HG02973 (cell line): ENCODE results near the gene BRME1.
A peak's percentile ranks its signal among the peaks of the same experiment; 100 is the strongest.
"Not testable (repeated sequence)": the region's sequence is repeated elsewhere in the genome, so short reads cannot be mapped to it uniquely, and the experiment has no call there.

Experiments used
- ATAC-seq: cut with Tn5 transposase; IDR thresholded peaks from one replicate; pipeline ENCODE4 v1.9.1; 2021; ENCODE audit warnings: moderate library complexity; ENCODE audit not compliant: unreplicated experiment

Gene BRME1

DNA sequence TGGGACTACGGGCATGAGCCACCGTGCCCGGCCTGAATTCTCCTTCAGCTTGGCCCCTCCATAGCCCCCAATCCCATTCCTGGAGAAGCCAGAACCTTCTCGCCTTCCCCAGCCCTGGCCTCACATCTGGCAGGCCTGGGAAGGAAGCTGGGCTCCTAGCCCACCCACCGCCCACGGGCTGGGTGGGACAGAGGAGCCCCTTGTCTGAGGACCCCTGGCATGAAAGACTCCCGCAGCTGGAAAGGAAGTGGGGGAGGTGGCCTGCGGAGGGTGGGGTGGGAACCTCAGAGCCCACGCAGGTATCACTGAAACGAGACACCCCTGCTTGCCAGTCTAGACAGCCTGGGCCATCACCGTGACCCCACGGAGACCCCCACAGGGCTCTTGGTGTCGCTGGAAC, 36.6 kb downstream of the BRME1 start:
- no peak for ATAC-seq

DNA sequence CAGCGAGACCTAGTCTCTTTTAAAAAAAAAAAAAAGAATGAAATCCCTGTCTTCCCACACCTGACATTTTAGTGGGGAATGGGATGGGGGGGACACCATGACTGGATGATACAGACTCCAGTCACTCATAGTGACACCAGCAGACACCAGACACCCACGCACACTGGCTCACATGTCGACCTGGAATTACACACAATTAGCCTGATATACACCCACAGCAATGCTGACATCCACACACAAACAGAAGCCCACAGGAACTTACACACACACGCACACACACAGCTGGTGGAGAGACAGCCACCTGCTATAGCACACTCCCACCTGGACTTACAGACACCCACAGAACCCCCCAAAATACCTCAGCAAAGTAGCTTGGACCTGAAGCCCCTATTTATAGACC, 37.3 kb downstream of the BRME1 start:
- no peak for ATAC-seq

DNA sequence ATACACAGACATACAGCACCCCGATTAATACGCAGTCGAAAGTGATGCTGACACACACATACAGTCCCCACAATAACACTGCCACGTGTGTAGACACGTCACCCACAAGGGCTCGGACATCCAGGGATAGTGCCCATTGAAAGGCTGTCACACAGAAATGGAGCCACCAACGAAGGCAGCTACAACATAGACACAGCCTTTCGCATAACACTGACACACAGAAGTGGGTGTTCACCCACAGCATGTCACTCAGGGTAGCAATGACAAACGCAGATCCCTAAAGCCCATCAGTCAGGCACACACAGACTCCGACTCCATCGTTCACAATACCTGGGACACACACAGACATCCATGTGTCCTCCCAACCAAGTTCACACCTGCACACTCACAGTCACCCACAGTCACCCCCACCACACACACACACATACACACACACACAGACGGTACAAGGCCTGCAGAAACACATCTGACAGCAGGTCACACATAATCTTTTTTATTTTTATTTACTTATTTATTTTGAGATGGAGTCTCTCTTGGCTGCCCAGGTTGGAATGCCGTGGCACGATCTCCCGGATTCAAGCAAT, 39.4 kb downstream of the BRME1 start:
- no peak for ATAC-seq

DNA sequence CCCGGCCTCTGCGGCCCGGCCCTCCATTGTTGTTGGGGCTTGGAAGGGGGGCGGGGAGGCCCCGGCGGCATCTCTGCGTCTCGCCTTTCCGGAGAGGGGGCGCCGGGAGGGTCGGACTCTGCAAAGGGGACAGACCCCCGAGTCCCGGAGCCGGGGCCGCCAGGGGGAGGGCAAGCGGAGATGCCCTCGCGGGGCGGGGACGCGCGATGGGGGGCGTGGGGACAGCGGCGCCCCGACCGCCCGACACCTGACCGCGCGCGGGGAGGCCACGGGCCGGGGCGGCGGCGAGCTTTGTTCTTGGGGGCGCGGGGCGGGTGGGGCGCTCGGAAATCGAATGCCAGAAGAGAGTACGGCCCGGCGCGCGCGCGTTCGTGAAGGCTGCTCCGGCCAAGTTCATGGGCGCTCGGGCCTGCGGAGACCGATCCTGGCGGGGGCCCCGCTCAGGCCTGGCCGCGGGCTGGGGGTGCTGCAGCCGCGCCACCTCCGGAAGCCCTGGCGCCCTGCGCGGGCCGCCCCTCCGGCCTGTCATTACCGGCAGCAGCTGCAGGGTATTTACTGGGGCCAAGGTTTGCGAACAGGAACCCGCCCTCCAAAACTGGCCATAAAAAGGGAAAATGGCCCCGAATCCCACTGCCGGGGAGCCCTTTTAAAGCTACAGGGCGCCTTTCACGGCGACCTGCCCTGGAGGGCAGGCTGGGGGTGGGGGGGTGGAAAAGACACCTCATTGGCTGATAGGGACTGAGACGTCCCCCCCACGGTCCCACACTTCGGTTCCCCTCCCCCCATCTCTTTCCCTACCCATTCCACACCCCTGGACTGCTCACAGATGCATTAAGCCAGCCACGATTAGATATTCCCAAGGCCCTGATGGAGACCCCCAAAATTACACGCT, 40.1 kb downstream of the BRME1 start:
- ATAC-seq, result no peak

DNA sequence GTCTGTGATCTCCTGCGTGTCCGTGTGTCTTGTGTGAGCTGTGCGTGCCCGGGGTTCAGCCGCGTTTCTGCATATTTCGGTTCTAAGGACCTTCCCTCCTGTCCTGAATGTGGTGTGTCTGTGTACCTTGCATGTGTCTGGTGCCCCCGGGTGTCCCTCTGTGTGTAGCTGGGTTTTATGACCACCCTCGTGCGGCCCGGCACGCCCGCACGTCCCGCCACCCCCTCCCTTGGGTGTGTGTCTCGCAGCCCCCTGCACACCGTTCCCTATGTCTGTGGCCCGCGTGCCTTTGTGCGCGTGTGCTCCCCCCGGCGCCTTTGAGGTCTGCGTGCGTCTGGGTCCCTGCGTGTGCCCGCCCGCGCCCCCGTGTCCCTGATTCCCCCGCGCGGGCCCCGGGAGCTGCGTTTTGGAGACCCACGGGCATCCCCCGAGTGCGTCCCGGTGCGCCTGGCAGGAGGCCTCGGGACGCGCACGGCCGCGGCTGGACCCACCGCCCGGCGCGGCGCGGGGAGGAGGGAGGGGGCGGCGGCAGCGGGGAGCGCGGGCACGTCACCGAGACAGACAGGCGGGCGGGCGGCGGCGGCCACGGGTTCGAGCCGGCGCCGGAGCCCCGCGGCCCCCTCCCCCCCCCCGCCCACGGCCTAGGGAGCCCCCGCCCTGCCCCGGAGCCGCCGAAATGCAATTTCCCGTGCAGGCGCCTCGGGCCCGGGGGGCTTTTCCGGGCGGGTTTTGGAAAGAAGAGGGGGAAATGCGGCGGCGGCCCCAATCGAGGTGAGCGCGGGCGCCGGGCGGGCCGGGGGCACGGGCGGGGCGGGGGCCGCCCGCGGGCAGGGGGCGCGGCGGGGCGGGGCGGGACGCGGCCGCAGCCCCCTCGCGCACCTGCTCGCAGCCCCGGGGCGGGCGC, 41.0 kb downstream of the BRME1 start:
- ATAC-seq, result no peak

DNA sequence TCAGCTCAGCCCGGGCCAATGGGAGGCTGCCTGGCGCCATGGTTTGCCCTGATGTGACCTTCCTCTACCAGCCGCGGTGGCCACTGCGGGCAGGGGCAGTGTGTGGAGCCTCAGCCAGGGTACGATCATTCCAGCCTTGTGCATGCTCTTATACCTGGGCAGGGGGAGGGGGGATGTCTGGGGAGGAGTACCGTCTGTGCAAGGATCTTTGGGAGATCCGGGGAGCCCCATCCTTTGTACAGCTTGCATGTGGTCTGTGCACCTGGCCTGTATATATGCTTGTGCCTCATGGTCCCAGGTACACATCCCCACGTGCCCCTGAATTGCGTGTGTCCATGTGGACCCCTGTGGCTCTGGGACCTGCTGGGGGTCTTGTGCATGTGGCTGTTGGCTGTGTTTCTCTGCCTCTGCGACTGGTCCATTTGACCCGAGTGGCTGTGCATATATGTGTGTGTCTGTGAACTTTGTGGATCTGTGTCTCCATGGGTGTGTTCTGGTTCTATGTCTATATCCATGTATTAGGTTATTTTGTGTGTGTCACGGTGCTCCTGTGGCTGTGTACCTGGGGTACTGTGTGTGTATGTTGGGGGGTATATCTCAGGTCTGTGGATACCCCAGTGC, 41.8 kb downstream of the BRME1 start:
- ATAC-seq, result no peak

DNA sequence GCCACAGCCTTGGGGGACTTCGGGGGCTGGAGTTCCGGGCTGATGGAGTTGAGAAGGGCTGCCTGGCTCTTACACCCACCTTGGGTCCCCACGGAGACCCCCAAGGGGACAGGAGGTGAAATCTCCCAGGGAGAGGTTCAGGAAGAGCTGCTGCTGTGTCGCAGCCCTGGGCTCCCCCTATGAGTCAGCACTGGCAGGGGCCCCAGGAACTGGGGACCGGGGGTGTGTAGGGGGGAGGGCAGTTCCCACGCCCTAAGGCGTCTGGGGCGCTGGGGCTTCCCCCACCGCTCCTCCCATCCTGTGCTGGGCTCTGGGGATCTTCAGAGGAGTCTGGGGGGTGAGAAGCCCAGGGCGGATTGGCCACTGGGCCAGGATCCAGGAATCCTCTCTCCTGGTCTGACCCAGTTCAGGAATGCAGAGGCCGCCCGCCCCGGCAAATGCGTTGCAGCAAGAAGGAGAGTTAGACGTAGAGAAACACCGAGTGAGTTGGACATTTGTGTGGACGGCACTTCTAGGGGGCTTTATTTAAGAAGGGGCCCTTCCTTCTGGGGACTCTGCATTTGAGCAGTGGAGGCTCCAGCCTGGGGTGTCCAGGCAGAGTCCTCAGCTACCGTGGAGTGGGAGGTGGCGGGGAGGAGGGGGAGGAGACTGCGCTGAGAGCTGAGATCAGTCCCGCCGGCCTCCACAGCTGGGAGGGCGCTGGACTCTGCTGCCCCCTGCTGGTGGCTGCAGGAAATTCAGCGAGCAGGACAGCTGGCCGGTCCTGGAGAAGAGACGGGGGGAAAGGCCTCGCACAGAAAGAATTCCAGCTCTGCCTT, 44.0 kb downstream of the BRME1 start:
- ATAC-seq, result peak; percentile 74

DNA sequence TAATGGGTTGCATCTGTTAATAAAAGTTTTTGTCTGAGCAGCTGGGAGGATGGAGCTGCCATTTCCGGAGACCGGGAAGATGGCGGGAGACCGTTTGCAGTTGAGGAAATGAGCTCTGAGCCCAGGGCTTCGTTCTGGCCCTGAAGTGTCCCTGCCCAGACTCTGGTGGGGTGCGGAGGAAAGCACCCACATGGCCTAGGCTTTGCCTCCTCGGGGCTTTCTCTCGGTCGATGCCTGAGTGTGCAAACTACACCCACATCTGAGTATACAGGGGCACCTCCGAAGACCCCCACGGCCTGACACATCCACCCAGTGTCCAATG, 44.6 kb downstream of the BRME1 start:
- ATAC-seq, result no peak

DNA sequence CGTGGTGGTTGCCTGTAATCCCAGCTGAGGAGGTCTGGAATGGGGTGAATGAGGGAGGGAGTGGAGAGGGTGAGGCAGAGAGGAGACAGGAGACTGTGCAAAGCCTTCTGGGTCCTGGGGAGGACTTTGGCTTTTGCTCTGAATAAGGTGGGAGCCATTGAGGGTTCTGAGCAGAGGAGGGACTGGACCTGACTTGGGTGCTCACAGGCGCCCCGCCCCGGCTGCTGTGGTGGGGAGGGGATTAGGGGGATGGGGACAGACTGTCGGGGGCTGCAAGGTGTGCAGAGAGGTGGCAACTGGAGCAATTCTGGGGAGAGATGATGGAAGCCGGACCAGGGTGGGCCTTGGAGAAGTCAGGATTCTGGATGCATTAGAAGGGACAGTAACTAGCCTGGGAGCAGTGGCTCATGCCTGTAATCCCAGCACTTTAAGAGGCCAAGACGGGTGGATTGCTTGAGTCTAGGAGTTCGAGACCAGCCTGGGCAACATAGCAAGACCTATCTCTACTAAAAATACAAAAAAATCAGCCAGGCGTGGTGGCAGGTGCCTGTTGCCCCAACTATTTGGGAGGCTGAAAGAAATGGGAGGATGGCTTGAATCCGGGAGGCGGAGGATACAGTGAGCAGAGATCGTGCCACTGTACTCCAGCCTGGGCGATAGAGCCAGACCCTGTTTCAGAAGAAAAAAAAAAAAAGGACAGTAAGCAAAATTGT, 45.1 kb downstream of the BRME1 start:
- no peak for ATAC-seq

DNA sequence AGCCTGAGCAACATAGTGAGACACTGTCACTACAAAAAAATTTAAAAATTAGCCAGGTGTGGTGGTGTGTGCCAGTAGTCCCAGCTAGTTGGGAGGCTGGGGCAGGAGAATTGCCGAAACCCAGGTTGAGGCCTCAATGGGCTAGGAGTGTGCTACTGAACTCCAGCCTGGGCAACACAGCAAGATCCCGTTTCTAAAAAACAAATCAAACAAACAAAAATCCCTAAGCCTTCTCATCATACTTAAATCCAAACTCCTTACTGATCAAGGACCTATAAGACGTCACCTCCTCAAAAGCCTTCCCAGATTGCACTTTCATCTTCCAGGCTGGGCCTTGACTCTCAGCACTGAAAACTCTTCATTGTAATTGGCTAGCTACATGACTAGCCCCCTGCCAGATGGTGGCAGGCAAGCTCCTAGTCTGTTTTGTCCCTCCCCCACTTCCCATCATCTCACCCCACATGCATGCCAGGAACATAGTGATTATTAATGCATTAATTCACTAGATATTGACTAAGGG, 46.5 kb downstream of the BRME1 start:
- no peak for ATAC-seq

DNA sequence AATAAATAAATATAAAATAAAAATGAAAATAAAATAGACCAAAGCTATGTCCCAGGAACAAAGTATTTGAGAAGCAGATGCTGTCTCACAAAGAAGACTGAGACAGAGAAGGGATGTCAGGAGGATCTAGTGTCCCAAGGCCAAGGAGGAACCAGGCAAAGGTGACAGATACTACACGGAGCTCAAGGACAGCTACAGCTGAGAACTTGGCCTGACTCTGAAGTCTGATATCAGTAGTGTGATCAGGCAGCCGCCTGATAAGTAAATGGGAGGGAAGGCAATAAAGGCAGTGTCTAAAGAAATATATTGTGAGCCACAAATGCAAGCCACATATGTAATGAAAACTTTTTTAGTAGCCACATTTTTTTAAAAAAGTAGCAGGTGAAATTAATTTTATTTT, 49.4 kb downstream of the BRME1 start:
- ATAC-seq, result no peak

DNA sequence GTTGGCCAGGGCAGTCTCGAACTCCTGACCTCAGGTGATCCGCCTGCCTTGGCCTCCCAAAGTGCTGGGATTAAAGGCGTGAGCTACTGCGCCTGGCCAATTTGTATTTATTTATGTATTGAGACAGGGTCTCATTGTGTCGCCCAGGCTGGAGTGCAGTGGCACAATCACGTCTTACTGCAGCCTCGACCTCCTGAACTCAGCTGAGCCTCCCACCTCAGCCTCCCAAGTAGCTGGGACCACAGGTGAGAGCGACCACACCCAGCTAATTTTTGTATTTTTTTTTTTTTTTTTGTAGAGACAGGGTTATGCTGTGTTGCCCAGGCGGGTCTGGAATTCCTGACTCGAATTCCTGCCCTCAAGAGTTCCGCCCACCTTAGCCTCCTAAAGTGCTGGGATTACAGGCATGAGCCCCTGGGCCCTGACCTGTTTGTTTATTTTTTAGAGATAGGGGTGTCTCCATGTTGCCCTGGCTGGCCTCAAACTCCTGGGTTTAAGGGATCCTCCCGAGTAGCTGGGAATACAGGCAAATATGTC, 53.7 kb downstream of the BRME1 start:
- ATAC-seq, result not testable (repeated sequence)

DNA sequence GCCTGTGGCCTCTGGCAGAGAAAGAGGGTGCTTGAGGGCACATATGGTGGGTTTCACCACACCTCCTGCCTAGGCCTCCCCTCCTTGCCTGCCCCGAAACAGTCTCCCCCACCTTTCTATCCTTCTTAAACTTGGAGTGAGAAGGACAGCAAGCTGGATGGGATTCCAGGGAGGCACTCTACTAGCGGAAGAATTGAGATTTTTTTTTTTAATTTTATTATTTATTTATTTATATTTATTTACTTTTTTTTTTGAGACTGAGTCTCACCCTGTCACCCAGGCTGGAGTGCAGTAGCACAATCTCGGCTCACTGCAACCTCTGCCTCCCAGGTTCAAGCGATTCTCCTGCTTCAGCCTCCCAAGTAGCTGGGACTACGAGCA, 54.2 kb downstream of the BRME1 start:
- not testable (repeated sequence) for ATAC-seq

DNA sequence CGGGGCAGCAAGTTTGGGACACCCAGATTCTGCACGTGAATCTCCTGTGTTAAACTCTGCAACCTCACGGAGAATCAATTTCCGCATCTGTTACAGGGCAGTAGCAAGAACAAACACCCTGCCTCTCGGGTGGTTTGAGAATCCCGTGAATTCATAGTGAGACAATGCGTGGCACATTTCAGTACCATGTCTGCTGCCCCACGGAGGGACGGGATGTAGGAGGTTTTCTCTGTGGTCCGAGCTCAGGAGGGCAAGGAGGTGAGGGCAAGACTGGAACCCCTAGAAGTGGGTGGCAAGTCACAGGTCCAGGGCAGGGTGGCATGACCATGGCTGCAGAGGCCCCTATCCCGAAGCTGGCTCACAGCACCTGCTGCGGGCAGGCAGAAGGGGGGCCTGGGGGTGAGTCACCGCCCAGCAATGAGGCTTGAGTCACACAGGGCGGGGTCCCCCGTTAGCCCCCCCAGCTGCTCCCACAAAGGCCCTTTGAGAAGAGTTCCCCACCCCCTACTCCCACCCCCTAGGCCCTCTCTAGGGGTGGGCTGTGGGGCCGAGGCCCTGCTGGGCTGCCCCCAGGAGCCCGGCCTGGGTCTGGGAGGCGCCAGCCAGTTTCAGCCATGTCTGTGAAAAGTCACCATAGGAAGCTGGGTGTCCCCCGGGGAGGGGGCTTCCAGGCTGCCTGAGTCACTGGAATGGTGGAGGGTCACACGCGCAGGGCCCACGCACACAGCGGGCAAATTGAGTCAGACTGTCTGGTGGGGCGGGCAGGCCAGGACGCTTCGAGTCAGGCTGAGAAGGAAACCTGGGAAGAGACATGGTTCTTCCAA, 54.8 kb downstream of the BRME1 start:
- ATAC-seq, result no peak

DNA sequence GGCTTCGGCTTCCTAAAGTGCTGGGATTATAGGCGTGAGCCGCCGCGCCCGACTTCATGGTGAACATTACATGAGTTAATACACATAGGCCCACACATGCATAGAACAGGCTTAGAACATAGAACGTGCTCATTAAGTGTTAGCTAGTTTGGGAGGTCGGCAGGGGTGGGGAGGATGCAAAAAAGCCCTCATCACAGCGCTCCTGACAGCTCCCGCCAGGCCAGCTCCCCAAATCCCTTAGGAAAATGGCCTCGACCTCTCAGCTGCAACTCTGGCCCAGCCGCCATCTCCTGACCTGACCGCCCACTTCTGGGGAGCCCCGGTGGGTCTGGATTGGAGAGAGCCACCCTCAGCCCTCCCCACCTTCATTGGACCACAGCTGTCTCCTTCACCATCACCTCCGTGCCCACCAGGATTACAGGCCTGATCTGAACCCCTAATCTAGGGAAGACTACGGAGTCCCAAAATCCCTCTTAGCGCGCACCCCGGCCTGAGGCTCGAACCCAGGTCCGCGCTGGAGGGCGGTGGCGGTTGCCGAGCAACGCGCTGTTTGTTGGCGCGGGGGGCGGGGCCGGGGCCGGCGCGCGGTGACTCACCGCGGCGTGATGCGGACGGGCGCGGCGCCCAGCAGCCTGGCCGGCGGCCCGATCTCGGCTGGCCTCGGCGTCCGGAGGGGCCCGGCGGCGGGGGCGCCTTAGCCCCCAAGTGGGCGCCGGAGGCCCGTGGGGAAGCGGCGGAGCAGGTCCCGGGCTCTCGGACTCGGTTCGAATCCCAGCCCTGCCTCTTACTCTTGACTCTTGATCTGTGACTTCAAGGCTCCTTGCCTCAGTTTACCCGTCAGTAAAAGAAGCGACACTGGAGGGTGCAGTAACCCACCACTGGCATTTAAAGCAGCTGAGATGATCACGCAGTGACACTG, 55.7 kb downstream of the BRME1 start:
- ATAC-seq, result no peak

DNA sequence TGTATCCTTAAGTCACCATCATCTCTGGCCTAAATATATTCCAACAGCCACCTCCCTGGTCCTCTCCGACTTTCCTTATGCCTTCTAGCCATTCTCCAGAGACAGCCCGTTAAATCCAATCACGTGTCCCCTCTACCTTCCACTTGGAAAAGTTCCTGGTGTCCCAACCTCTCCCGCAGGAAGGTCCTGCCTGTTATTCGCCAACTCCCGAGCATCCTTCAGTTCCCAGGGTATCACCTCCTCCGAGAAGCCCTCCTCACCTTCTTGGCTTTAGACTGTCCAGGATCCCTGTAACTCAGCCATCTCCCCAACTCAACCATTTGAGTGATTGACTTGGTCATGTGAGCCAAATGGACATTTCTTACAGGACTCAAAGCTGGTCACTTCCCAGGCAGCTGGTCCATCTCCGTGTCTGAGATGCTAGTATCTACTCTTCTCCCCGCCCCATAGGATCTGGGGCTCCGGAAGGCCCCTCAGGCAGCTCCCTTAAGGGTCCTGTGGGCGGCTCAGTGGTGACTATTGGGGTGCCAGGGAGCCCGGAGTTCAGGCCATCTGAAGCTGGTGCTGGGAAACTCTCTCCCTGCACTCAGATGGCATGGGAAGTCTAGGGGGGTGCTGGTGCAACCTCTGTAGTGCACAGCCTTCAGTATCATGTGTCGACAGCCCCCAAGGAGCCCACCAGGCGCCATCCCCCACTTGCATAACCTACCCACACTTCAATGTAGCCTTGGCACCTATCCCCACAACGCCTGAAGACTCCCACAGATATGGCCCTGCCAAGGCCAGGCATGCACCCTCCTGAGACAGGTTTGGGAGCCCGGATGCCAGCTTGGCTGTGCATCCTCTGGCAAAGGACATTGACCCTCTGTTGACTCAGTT, 56.9 kb downstream of the BRME1 start:
- no peak for ATAC-seq

DNA sequence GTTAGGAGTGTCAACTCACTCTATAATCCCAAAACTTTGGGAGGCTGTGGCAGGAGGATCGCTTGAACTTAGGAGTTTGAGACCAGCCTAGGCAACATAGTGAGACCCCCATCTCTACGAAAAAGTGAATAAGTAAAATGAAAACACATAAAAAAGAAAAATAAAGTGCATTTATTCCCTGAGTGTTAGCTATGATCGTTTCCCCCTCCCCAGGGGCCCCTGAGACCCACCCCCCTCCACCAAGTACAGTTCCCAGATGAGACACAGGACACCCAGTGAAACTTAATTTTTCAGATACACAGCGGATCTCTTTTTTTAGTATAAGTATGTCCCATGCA, 57.6 kb downstream of the BRME1 start:
- ATAC-seq, result no peak
